K562 (cell line): Measurements from ENCODE around the gene CORO1A. TPM values are rescaled to one million over a fixed set of nuclear protein-coding genes. Genes with fewer than 3 reads are reported as not detected.
A peak's percentile ranks its signal among the peaks of the same experiment; 100 is the strongest.

Experiments
- BCOR ChIP-seq: fragments of 450-650 bp; IDR thresholded peaks from 2 replicates; pipeline ENCODE4 v1.6.1; 2016
- CAMTA2 ChIP-seq: fragments of 250-450 bp; sonication (Bioruptor Pico); conservative IDR thresholded peaks from 2 replicates; pipeline ENCODE4 v1.5.1; 2022
- CBFA2T2 ChIP-seq: fragments of 450-650 bp; conservative IDR thresholded peaks from 2 replicates; pipeline ENCODE4 v1.6.1; 2017; ENCODE audit warnings: mild to moderate bottlenecking
- CEBPG ChIP-seq, 3 experiments: fragments of 200-800 bp in 1 of 3; sonication (Bioruptor generic) in 1 of 3; sonication (generic) in 1 of 3; formaldehyde crosslinking in 1 of 3; IDR thresholded peaks in 2 of 3; conservative IDR thresholded peaks in 1 of 3; 2 replicates each; pipeline versions ENCODE4 v1.6.1 to v1.8.0; 2016 to 2022; ENCODE audit warnings: missing compliant biosample characterization in 2 of 3, missing genetic modification characterization in 2 of 3, mild to moderate bottlenecking in 1 of 3, missing genetic modification reagents in 1 of 3
- CXXC5 ChIP-seq: fragments of 250-450 bp; sonication (Bioruptor Pico); IDR thresholded peaks from 2 replicates; pipeline ENCODE4 v1.8.0; 2022; ENCODE audit warnings: inconsistent platforms, mild to moderate bottlenecking, moderate library complexity
- DLX4 ChIP-seq: fragments of 250-450 bp; sonication (Bioruptor Pico); IDR thresholded peaks from 2 replicates; pipeline ENCODE4 v1.6.1; 2021; ENCODE audit warnings: mild to moderate bottlenecking
- DPF2 ChIP-seq: fragments of 450-650 bp; IDR thresholded peaks from 2 replicates; pipeline ENCODE4 v1.6.1; 2016
- EP400 ChIP-seq: fragments of 450-650 bp; IDR thresholded peaks from 2 replicates; pipeline ENCODE4 v1.6.1; 2017; ENCODE audit warnings: antibody characterized with exemption, mild to moderate bottlenecking, moderate library complexity
- GMEB1 ChIP-seq: fragments of 250-450 bp; sonication (Bioruptor Pico); IDR thresholded peaks from 2 replicates; pipeline ENCODE4 v1.4.0; 2020; ENCODE audit warnings: mild to moderate bottlenecking
- JUNB ChIP-seq: fragments of 450-650 bp; formaldehyde crosslinking; conservative IDR thresholded peaks from 2 replicates; pipeline ENCODE4 v1.4.0; 2020; ENCODE audit warnings: mild to moderate bottlenecking
- MCM2 ChIP-seq: fragments of 450-650 bp; IDR thresholded peaks from 2 replicates; pipeline ENCODE4 v1.6.1; 2017; ENCODE audit warnings: low read depth, mild to moderate bottlenecking
- MYBL2 ChIP-seq, 2 experiments: fragments of 450-650 bp in 1 of 2; sonication (generic) in 1 of 2; formaldehyde crosslinking in 1 of 2; IDR thresholded peaks; 2 replicates each; pipeline versions ENCODE4 v1.6.1 to v1.8.1; 2017 to 2022; ENCODE audit warnings: borderline replicate concordance in 1 of 2, inconsistent platforms in 1 of 2, low read depth in 1 of 2, mild to moderate bottlenecking in 1 of 2, missing genetic modification reagents in 1 of 2, moderate library complexity in 1 of 2
- PHB ChIP-seq: fragments of 250-450 bp; sonication (Bioruptor Pico); IDR thresholded peaks from 2 replicates; pipeline ENCODE4 v1.5.0; 2021
- POLR2AphosphoS5 ChIP-seq: IDR thresholded peaks from 2 replicates; pipeline ENCODE4 v1.6.1; 2011; ENCODE audit warnings: mild to moderate bottlenecking, low read depth, low read length, moderate library complexity; ENCODE audit not compliant: control insufficient read depth, insufficient read depth
- RB1 ChIP-seq: fragments of 450-650 bp; IDR thresholded peaks from 2 replicates; pipeline ENCODE4 v1.6.1; 2017; ENCODE audit warnings: low read depth, mild to moderate bottlenecking
- SMARCA4 ChIP-seq: fragments of 450-650 bp; IDR thresholded peaks from 2 replicates; pipeline ENCODE4 v1.6.1; 2016
- TFE3 ChIP-seq: fragments of 450-650 bp; formaldehyde crosslinking; IDR thresholded peaks from 2 replicates; pipeline ENCODE4 v1.4.0; 2020; ENCODE audit warnings: mild to moderate bottlenecking, mixed read lengths
- WHSC1 ChIP-seq: IDR thresholded peaks from one replicate; pipeline ENCODE4 v1.6.1; 2012; ENCODE audit warnings: low read length, control low read depth, inconsistent platforms
- ZBTB5 ChIP-seq: fragments of 450-650 bp; IDR thresholded peaks from 2 replicates; pipeline ENCODE4 v1.6.1; 2017; ENCODE audit warnings: antibody characterized with exemption
- ZNF324 ChIP-seq: fragments of 250-450 bp; sonication (Bioruptor Pico); IDR thresholded peaks from 2 replicates; pipeline ENCODE4 v1.4.0; 2020; ENCODE audit warnings: mild to moderate bottlenecking
- ZNF561 ChIP-seq: fragments of 450-650 bp; formaldehyde crosslinking; conservative IDR thresholded peaks from 2 replicates; pipeline ENCODE4 v1.4.0; 2020; ENCODE audit warnings: mild to moderate bottlenecking, moderate library complexity
- ZNF830 ChIP-seq: fragments of 250-450 bp; sonication (Bioruptor Pico); IDR thresholded peaks from 2 replicates; pipeline ENCODE4 v1.5.0; 2021; ENCODE audit warnings: mild to moderate bottlenecking
- polyA plus RNA-seq, 8 experiments: library from polyadenylated mRNA; depleted of rRNA in 4 of 8; stranded (reverse) in 5 of 8; unstranded in 3 of 8; fragments of >200 nt; fragmentation: Nextera tagmentation in 2 of 8; fragmentation: Illumina TruSeq in 1 of 8; extraction: Ambion mirVana in 2 of 8; extraction: Trizol in 1 of 8; gene quantifications; 2 replicates each; pipeline versions ENCODE4 v1.2.1 to v1.2.3, GENCODE V29; 2011 to 2014; ENCODE audit warnings: inconsistent platforms in 1 of 8, missing spikeins in 1 of 8
- total RNA-seq, 7 experiments: library from RNA; depleted of rRNA in 6 of 7; stranded (reverse); fragments of >200 nt in 6 of 7; fragmentation: Illumina TruSeq in 2 of 7; extraction: Trizol in 2 of 7; gene quantifications; 2 replicates each; pipeline versions ENCODE4 v1.2.1 to v1.2.3, GENCODE V29; 2011 to 2021; ENCODE audit warnings: low replicate concordance in 1 of 7

Gene CORO1A
- total and polyA plus RNA-seq, 9 of the 15 experiments (the other 6 are each of a cell fraction or from before 2014, with no cell fraction given), result 0.22 to 23.8 (median 7.6) TPM

- TF ChIP-seq WHSC1, result no peak
- peak; percentile 77 for TF ChIP-seq DPF2
- no peak for TF ChIP-seq DLX4 (CRISPR knock-in tag)
- TF ChIP-seq RB1, result no peak; the same call in 1 of the 2 replicates
- no peak for TF ChIP-seq ZNF324 (CRISPR knock-in tag)
- TF ChIP-seq CEBPG (CRISPR knock-in tag; IDR thresholded peaks at IDR 0.05), result no peak; the same call in 1 of the 2 replicates
- TF ChIP-seq CEBPG (tag; conservative IDR thresholded peaks at IDR 0.05 in 1 of 2, IDR thresholded peaks at IDR 0.05 in 1 of 2), result no peak
- TF ChIP-seq ZNF561, result no peak
- no peak for TF ChIP-seq GMEB1 (CRISPR knock-in tag)
- peak; percentile 63; the same call in 1 of the 2 replicates for TF ChIP-seq SMARCA4
- no peak for TF ChIP-seq ZBTB5
- TF ChIP-seq EP400, result no peak
- peak; percentile 75 for TF ChIP-seq BCOR
- TF ChIP-seq CXXC5 (CRISPR knock-in tag), result peak; percentile 50
- 0 out of 2 replicates have a peak, but pooled peaks have one; percentile 4 for TF ChIP-seq PHB (CRISPR knock-in tag)
- TF ChIP-seq CAMTA2 (CRISPR knock-in tag), result no peak
- TF ChIP-seq MYBL2 (IDR thresholded peaks at IDR 0.05; ENCODE audit: low read depth), result no peak
- TF ChIP-seq MYBL2 (CRISPR knock-in tag; IDR thresholded peaks at IDR 0.05; ENCODE audit: borderline replicate concordance), result no peak
- TF ChIP-seq POLR2AphosphoS5, result no peak
- no peak for TF ChIP-seq JUNB (CRISPR knock-in tag)
- no peak for TF ChIP-seq MCM2
- peak; percentile 50; the same call in 1 of the 2 replicates for TF ChIP-seq CBFA2T2
- no peak for TF ChIP-seq ZNF830
- no peak for TF ChIP-seq TFE3 (CRISPR knock-in tag)
Observed at GRCh38 chr16:30186782-30187555, 3.6 kb downstream of the CORO1A start (continued).
